Thoracic aorta (tissue), 2 donors: ENCODE measurements around the gene YTHDC2. TPM values are rescaled to one million over a fixed set of nuclear protein-coding genes. Genes with fewer than 3 reads are reported as not detected.

Experiments
- ATAC-seq: fragments of 150-250 bp; one replicate; pipeline ENCODE4 v1.8.0; 2017; ENCODE audit warnings: low read depth; ENCODE audit not compliant: insufficient number of reproducible peaks, low FRiP score
- DNase-seq: peaks from one replicate; pipeline ENCODE4 v3.0.0-alpha.2; 2020; ENCODE audit warnings: low spot score
- H3K27ac ChIP-seq, 2 donors: fragments of 200-600 bp; sonication (generic); 1 replicate in 1 of 2; 2 replicates in 1 of 2; pipeline ENCODE4 v1.5.1; 2016; ENCODE audit warnings: mild to moderate bottlenecking in 2 of 2, moderate library complexity in 2 of 2
- H3K27me3 ChIP-seq: fragments of 200-600 bp; sonication (generic); replicated peaks from 2 replicates; pipeline ENCODE4 v1.6.0; 2016; ENCODE audit warnings: mild to moderate bottlenecking; ENCODE audit not compliant: insufficient read depth
- H3K36me3 ChIP-seq: fragments of 200-600 bp; sonication (generic); one replicate; pipeline ENCODE4 v1.5.1; 2016
- H3K4me1 ChIP-seq, 2 donors: fragments of 200-600 bp; sonication (generic); 1 replicate in 1 of 2; 2 replicates in 1 of 2; pipeline versions ENCODE4 v1.5.1 to v1.6.0; 2016; ENCODE audit warnings: low read depth in 2 of 2, mild to moderate bottlenecking in 1 of 2; ENCODE audit not compliant: control insufficient read depth in 1 of 2
- H3K4me3 ChIP-seq: fragments of 200-600 bp; sonication (generic); 2 replicates; pipeline ENCODE4 v1.5.1; 2016; ENCODE audit warnings: mild to moderate bottlenecking
- H3K9me3 ChIP-seq: fragments of 200-600 bp; sonication (generic); 2 replicates; pipeline ENCODE4 v1.5.1; 2016
- CTCF ChIP-seq: fragments of 200-600 bp; sonication (generic); IDR thresholded peaks from one replicate; pipeline ENCODE4 v1.5.1; 2019; ENCODE audit warnings: antibody characterized with exemption
- total RNA-seq, 2 donors: library from RNA; depleted of rRNA; stranded (reverse); fragments of >200 nt; gene quantifications; one replicate each; pipeline versions ENCODE4 v1.1.0 to v1.2.3, GENCODE V29; 2016

Gene YTHDC2
- total RNA-seq, 2 donors from 2014 or later, result 30.3 to 38.9 TPM

DNA sequence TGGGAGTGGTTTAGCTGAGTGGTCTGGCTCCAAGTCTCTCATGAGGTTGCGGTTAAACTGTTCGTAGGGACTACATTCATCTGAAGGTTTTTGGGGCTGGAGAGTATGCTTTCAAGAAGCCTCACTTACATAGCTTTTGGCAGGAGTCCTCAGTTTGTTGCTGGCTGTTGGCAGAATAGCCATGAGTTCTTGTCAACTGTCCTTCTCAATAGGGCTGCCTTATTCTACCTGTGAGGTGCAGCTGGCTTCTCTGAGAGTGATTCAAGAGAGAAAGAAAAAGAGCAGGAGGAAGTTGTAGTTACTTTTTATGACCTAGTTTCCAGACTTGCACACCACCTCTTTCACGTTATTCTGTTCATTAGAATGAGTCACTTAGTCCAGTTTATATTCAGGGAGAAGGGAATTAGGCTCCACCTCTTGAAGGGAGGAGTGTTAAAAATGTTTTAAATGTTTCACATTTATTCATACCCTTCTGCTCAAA, 33.2 kb downstream of the YTHDC2 start:
- no peak for TF ChIP-seq CTCF
- Histone ChIP-seq H3K27ac (no peak overlapping the region), H3K27me3 (no peaks in the 10 kb centered on the region), H3K9me3 (no peaks in the 10 kb centered on the region), H3K36me3 (peaks cover 19% of the 10 kb centered on the region), H3K4me1 (peaks cover 0 to 9% of the 10 kb centered on the region in 2 donors), H3K4me3 (no peak overlapping the region)
- peak; percentile 55 for ATAC-seq
- no peak for DNase-seq

DNA sequence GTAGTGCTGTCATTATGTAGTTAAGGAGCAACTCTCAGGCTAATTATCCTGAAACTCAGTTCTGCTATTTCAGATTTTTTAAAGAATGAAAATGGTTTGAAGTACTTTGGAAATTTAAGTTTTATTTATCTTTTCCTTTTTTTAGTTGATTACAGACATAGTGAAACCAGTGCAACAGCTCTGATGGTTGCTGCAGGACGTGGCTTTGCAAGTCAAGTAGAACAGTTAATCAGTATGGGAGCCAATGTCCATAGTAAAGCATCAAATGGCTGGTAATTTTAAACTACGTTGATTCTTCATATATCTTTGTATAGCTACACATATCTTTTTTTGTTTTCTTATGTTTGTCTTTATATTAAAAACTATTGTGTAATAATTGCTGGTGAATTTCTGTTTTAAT, 34.9 kb downstream of the YTHDC2 start:
- H3K36me3 ChIP-seq, result peaks cover 16% of the 10 kb centered on the region
- H3K27ac ChIP-seq, result no peak overlapping the region
- no peak for ATAC-seq
- H3K27me3 ChIP-seq, result no peaks in the 10 kb centered on the region
- H3K4me1 ChIP-seq, result peaks cover 0 to 9% of the 10 kb centered on the region in 2 donors
- H3K9me3 ChIP-seq, result no peaks in the 10 kb centered on the region
- H3K4me3 ChIP-seq, result no peak overlapping the region
- no peak for DNase-seq
- no peak for TF ChIP-seq CTCF

GRCh38 chr5:113552137-113552536, 38.6 kb downstream of the YTHDC2 start:
- no peaks in the 10 kb centered on the region for H3K27me3 ChIP-seq
- peaks cover 24% of the 10 kb centered on the region for H3K36me3 ChIP-seq
- H3K4me3 ChIP-seq, result no peak overlapping the region
- peaks cover 0 to 3% of the 10 kb centered on the region in 2 donors for H3K4me1 ChIP-seq
- ATAC-seq, result no peak
- no peak for TF ChIP-seq CTCF
- no peak overlapping the region for H3K27ac ChIP-seq
- no peaks in the 10 kb centered on the region for H3K9me3 ChIP-seq
- no peak for DNase-seq

DNA sequence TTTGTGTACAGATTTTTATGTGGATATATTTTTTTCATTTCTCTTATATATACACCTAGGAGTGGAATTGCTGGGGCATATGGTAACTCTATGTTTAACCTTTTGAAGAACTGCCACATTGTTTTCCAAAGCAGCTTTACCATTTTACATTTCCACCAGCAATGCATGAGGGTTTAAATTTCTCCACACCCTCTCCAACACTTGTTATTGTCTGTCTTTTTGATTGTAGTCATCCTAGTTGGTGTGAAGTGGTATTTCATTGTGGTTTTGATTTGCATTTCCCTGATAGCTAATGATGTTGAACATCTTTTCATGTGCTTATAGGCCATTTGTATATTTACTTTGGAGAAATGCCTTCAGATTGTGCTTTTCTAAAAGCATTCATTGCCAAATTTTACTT, 39.1 kb downstream of the YTHDC2 start:
- no peaks in the 10 kb centered on the region for H3K4me1 ChIP-seq
- H3K27ac ChIP-seq, result no peak overlapping the region
- peaks cover 25% of the 10 kb centered on the region for H3K36me3 ChIP-seq
- ATAC-seq, result no peak
- no peaks in the 10 kb centered on the region for H3K27me3 ChIP-seq
- DNase-seq, result no peak
- H3K9me3 ChIP-seq, result no peaks in the 10 kb centered on the region
- no peak for TF ChIP-seq CTCF
- no peak overlapping the region for H3K4me3 ChIP-seq

DNA sequence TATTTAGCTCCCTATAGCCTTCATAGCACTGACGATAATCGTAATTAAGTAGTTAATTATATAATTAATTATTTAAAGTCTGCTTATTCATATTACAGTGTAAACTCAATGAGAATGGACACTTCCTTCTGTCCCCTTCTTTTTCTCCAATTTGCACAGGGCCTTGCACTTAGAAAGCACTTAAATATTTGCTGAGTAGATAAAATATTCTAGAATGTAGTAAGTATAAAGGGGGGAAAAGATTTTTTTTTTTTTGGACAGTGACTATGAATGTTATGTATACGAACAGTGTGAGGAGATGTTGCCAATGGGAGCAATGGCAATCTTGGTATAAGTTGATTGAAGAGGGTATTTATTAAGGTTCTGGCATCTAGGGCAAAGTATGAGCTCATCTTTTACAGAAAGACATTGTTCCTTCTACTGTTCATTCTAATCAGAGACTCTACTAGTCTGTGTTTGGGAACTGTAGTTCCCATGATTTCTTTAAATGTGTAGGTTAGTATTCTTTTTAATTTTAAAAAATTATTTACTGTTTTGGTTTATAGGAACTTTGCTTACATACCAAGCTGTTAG, 49.4 kb downstream of the YTHDC2 start:
- DNase-seq, result no peak
- no peak overlapping the region for H3K4me3 ChIP-seq
- no peaks in the 10 kb centered on the region for H3K4me1 ChIP-seq
- no peak overlapping the region for H3K27ac ChIP-seq
- TF ChIP-seq CTCF, result no peak
- ATAC-seq, result no peak
- H3K36me3 ChIP-seq, result peaks cover 22% of the 10 kb centered on the region
- H3K9me3 ChIP-seq, result no peaks in the 10 kb centered on the region
- no peaks in the 10 kb centered on the region for H3K27me3 ChIP-seq
